ENCODE measurements around the gene HMGA1.

- TF ChIP-seq, protein P1, sequence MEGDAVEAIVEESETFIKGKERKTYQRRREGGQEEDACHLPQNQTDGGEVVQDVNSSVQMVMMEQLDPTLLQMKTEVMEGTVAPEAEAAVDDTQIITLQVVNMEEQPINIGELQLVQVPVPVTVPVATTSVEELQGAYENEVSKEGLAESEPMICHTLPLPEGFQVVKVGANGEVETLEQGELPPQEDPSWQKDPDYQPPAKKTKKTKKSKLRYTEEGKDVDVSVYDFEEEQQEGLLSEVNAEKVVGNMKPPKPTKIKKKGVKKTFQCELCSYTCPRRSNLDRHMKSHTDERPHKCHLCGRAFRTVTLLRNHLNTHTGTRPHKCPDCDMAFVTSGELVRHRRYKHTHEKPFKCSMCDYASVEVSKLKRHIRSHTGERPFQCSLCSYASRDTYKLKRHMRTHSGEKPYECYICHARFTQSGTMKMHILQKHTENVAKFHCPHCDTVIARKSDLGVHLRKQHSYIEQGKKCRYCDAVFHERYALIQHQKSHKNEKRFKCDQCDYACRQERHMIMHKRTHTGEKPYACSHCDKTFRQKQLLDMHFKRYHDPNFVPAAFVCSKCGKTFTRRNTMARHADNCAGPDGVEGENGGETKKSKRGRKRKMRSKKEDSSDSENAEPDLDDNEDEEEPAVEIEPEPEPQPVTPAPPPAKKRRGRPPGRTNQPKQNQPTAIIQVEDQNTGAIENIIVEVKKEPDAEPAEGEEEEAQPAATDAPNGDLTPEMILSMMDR (IDR thresholded peaks at IDR 0.05) = no peak
- no peak for TF ChIP-seq POLR2AphosphoS5 (IDR thresholded peaks at IDR 0.05)
Observed at GRCh38 chr6:34238585-34239499, 2.2 kb downstream of the HMGA1 start.

Measured in sigmoid colon (tissue), 4 donors.